ENCODE results near the gene AP4S1.
A peak's percentile ranks its signal among the peaks of the same experiment; 100 is the strongest.
"Not testable (repeated sequence)": the region's sequence is repeated elsewhere in the genome, so short reads cannot be mapped to it uniquely, and the experiment has no call there.

Gene AP4S1

DNA sequence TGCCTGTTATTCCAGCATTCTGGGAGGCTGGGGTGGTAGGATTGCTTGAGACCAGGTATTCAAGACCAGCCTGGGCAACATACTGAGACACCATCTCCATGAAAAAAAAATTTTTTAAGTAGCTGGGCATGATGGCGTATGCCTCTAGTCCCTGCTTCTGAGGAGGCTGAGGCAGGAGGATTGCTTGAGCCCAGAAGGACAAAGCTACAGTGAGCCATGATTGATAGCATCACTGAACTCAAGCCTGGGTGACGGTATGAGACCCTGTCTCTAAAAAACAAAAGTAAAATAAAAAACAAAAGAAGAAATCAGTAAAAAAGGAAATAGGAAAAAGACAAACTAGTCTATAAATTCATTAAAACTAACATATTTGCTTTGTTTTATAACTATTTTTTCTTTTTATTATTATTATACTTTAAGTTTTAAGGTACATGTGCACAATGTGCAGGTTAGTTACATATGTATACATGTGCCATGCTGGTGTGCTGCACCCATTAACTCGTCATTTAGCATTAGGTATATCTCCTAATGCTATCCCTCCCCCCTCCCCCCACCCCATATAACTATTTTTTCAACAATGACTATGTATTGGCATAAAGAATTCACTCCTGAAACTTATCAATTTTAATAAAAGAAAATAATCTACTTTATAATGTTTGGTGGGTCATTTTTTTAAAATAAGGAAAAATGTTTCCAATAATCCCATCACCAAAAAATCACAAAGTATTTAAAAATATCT lies 15.4 kb upstream of the AP4S1 start:
- no peak for DNase-seq

DNA sequence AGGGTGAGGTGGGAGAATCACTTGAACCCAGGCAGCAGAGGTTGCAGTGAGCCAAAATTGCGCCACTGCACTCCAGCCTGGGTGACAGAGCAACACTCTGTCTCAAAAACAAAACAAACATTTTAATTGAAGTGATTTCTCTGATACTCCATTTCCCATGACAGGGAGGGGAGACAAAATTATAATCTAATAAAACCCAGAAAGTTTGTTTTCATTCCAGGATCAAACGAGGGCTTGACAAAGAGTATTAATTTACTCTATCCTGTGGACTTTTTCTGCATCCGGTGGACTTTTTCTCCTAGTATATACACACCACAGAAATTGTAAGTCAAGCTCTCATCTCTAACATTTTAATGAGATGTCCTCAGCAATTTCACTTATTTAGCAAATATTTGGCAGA lies 14.5 kb upstream of the AP4S1 start:
- no peak for DNase-seq

DNA sequence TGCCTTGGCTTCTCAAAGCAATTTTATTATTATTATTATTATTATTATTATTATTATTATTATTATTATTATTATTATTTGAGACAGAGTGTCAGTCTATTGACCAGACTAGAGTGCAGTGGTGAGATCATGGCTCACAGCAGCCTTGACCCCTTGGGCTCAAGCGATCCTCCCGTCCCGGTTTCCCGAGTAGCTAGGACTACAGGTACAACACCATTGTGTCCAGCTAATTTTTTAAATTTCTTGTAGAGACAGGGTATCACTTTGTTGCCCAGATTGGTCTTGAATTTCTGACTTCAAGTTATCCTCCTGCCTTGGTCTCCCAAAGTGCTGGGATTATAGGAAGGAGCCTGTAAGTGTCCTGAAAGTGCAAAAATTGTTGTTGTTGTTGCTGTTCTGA lies 11.6 kb upstream of the AP4S1 start:
- no peak for DNase-seq

DNA sequence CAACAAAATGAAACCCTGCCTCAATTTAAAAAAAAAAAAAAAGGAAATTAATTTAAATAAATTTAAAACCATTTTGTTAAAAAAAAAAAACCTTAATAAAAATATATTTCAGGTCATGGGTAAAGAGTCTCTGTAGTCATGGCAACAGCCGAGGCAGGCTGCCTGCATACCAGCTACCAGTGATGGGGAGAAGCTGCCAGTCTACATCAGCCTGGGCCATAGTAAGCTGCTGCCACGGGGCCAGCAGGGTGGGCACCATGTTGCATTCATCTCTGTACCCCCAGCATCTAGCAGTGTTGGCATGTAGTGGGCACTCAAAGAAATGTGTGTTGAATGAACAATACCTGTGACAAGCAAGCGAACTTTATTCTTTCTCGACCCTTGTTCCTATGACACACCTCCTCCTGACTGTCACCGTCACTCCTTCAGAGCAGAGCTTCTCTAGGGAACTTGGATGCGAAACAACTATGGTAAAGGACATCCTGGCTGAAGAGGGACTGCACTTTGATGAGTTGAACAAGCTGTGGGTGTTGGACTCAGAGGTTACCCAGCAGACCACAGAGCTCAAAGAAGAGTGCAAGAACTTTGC lies 7.3 kb upstream of the AP4S1 start:
- no peak for DNase-seq

DNA sequence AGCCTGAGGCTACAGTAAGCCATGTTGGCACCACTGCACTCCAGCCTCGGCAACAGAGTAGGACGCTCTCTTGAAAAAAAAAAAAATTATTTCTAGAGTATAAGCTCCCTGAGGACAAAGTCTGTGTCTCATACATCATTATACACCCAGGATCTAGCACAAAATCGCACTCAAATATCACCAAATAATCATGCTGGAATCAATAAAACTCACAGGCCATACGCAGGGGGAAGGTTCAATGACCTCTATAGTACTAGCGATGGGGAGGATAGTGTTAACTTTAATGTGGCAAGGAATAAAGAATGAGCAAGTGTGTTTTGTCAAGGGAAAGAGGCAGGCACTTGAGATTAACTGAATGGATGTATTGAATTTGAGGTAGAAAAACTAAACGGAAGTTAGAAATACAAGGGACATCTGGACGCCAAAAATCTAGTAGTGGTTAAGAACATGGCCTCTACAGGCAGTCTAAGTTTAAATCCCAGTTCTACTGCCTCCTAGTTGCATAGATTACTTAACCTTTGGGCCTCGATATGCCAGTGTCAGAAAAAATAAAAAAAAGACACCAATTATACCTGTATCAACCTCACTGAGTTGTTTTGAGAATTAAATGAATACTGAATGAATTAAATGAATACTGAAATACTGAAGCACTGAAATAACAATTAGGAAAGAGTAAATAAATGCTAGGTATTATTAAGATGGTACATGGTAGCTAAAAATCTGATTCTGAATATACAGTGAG lies 4.4 kb upstream of the AP4S1 start:
- DNase-seq: no peak

DNA sequence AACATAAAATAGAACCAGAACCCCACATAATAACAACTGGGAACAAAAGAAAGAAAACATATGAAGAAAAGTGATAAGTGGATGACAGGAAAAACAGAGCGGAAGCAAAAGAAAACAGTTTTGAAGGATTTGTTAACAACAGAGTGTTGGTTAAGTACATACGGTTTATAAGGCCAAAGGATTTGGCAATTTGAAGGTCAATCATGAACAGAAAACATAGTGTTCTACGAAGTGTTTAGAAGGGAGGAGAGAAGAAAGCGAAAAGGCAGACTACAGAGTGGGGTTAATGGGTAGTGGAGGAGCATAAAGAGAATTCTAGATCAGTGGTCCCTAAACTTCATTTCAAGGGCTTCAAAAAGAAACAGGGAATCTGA lies 3.9 kb upstream of the AP4S1 start:
- no peak for DNase-seq

DNA sequence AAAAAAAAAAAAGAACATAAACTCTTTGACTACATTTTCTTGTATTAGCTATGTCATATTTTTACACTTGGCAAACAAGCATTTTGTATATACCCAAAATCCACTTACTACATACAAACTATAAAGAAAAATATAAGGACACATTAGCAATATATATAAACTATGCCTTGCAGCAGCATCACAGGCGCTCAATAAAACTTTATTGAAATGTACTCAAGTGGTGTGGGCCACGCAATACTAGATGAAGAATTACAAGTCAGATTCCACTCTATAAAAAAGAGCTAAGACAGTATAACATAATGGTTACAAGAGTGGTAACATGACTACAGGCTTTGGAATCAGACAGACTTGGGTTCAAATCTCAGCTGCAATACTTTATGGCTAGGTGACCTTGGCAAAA lies 3.1 kb upstream of the AP4S1 start:
- no peak for DNase-seq

DNA sequence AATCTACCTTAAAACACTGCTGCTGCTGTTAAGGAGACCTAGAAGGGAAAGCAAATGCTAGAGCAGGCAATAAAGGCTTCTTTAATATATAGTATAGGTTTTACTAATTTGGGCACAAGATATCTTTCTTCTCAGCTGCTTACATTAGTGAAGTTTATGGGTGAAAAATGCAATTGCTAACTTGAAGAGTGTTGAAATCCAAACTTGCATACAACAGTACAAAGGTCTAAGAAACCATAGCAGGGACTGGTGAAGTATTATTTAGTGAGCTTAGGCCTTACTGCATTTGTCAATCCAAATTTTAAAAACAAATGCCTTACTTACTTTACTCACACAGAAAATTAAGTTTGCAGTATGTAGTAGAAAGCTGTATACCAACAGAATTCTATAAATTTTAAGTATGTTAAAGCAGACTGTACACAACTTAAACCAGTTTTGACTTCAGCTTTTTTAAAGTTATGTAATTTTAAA lies 1.4 kb upstream of the AP4S1 start:
- DNase-seq: no peak

DNA sequence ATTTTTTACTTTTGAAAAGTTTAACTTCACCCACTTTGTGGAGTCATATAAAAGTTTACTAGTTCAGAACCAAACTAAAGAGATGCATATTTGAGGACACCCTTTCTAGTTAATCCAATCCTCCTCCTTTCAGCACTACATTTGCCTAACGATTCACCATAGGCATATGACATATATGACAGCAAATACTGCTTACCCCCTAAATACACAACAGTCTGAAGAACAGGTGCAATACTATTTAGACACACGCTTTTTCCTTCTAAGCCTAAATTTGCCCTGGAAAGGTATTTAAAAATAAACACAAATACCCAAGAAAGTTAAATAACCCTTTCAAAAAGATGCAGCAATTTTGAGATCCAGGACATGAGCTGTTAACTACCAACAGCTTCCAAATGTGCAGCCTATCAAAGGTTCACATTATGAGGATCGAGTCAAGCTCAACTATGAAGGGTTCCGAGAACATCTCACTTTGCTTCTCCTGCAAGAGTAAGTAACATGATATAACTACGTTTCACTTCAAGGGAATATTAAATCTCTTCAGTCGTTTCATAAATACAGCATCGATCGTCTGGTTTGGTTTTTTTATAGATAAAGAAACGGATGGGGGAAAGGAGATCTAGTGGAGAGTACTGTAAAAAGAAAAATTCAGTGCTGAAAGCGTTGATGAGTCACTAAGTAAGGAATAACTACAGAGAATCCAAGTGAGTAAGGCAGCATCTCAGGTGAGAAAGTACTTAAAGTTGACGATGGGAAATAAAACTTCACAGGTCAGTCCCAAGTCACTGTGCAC lies 677 bp upstream of the AP4S1 start:
- DNase-seq: no peak

DNA sequence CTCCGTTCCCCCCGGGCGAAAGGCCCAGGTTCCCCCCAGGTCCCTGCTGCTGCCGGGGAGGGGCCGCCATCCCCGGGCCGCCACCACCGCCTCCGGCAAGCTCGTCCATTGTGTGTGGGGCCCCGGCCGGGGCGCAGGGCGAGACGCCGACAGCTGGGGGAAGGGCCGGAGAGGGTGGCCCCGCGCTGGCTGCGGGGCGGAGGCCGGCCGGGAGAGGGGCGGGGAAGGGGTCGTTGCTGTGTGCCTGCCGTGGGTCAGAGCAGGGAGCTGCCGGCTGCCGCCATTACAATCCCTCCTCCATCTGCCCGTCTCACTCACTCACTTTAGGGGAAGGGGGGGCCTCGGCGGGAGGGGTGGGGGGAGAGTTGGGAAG lies 614 bp downstream of the AP4S1 start, which contains the start of gene STRN3:
STRN3 (minus strand) TSS at position 303 of the 373 bp plus-strand sequence; CDS start at position 109, 194 bp downstream.
- no peak for DNase-seq

DNA sequence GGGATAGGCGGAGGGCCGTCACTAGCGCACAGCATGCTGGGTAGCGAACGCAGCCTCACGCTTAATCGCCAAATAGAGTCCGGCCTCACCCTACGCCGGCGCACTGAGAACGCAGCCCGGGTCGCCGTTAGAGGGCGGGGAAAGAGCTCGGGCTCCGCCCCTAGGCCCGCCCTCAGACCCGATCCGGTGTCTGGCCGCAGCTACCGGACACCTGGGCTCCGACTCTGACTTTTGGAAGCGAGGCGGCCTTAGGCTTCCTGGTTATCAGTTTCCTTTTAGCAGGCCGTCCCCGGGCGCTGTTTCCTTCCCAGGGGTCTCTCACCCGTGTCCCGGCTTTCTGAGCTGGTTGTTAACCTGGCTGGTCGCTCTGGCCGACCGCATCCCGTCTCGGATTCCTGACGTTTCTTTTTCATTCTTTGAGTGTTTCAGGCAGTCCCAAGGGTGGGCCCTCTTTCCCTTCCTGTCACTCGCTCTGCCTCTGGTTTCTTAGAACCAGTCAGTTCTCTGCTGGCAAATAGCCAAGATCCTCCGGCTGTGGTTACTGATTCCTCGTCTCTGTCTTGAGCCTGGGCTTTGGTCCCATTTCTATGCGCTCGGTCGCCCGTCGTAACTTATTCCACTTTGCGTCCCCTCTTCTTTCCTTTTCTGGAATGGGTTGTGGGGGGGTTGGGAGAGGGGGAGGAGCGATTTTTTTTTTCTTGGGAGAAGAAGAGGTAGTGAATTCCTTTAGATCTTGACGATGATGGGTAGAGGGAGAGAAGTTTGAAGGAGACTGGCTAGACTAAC lies 1.2 kb downstream of the AP4S1 start:
- peak; percentile 97 for DNase-seq

DNA sequence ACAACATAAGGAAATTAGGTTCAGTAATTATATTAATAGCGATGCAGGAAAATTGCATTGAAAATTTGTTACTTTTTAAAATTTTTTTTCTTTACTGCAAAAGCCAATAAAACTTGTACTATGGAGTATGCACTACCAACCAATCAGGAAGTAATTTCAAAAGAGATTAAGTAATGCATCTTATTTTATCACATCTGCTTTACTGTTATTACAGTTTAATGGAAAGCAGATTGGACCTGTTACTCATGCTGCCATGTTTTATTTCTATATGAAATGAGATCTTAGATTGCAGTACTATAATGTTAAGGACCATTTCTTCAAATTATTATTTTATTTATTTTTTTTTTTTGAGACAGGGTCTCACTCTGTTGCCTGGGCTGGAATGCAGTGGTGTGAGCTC lies 2.4 kb downstream of the AP4S1 start:
- no peak for DNase-seq

DNA sequence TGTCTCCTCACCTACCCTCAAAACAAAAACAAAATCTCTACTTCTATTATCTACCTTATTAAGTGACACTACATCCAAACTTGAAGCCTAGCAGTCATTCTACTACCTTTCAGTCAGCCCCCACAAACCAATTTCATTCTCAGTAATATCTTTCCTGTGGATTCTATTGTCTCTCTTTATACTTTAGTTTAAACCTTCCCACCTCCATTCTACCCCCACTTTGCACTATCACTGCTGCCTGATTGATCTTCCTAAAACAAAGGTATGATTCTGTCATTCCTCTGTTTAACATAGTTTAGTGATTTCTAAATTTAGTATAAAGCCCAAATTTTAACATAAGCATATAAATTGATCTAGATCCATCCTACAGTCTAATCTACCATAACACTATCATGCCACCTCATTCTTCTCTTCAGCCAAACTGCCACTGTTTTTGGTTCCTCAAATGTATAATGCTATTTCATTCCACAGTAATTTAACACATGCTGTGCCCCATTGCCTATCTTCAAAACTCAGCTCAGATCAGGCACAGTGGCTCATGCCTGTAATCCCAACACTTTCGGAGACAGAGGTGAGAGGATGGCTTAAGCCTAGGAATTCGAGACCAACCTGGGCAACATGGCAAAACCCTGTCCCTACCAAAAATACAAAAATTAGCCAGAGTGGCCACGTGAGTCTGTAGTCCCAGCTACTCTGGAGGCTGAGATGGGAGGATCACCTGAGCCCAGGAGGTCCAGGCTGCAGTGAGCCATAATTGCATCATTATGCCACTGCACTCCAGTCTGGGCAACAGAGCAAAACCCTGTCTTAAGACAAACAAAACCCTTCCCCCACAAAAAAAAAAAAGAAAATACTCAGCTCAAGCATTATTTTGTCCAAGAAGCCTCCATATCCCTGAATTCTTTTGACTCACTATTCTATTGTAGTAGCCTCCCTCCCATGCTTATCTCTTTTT lies 3.8 kb downstream of the AP4S1 start:
- DNase-seq: no peak

DNA sequence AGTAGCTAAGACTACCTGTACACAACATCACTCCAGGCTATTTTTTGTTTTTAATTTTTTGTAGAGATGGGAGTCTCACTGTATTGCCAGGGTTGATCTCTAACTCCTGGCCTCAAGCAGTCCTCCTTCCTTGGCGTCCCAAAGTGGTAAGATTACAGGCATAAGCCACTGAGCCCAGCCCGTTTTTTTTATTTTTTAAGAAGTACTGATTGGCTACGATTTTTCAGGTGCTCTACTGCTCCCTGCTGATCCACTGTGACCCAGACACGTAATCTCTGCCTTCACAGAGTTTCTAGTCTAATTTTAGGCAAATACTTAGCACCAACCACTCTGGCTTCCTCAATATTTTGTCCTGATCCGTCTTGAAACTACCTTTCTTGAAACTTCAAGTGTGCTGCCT lies 5.0 kb downstream of the AP4S1 start:
- no peak for DNase-seq

DNA sequence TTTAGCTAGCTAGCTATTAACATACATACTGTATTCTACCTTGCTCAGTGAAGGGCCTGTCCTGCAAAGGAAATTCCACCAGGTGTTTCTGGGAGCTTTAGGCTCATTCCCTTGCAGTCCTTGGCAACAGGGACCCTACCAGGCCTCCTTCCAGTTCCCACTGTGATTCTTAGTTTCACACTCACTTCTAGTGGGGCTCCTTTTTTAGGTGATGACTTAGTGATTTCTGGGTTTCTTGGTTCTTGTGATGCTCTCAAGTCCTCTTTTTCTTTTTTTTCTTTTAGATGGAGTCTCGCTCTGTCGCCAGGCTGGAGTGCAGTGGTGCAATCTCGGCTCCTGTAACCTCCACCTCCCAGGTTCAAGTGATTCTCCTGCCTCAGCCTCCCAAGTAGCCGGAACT lies 11.1 kb downstream of the AP4S1 start:
- DNase-seq: no peak

DNA sequence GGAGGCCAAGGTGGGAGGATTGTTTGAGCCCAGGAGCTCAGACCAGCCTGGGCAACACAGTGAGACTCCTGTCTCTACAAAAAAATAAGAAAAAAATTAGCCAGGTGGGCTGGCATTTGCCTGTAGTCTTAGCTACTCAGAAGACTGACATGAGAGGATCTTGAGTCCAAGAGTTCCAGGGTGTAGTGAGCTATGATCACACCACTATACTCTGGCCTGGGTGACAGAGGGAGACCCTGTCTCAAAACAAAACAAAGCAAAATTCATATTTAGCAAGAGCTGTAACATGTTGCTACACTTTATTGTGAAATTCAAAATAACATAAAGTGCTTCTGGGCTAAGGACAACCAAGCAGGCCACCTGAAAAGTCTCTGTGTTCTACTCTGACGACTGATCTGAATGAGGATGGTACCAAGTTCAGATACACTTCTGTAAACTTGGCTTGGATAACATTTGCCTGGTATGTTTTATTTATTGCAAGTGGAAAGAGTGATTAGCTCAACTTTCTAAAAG lies 12.3 kb downstream of the AP4S1 start:
- no peak for DNase-seq

DNA sequence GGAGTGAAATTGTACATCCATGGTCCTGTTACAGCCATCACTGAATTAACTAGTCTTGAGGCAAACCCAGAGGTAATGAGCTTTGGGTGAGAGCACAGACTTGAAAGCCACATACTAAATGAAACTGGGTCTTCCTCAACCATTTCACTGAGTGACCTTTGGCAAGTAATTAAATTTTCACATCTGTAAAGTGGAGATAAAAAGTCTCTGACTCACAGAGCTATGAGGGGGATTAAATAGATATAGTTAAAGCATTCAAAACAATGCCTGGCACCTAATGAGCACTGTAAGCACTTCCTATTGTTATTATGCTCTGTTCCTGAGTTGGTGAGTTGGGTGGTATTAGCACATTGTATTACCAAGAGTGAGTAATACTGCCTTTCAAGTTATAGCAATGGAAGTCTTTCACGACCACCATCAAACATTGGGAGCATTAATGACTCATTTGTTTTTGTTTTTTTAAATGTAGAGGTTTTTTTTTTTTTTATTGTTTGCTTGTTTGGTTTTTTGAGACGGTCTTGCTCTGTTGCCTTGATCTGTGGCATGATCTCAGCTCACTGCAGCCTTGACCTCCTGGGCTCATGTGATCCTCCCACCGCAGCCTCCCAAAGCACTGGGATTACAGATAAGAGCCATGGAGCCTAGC lies 13.2 kb downstream of the AP4S1 start:
- no peak for DNase-seq

DNA sequence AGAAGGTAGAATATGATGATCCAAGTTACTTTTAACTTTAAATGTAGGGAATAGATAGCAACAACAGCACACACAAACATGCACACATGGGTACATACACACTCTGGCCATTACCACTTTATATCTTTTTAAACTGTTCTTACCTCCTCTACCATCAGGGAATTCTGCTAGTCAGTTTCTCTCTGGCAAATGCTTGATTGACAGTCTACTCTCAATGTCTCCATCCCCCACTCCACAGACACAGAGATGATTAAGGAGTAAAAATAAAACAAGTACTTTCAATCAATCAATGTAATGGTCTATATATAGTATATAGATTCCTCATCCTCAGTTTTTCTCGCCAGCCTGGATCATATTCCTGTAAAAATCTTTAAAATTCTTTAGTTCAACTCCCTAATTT lies 16.9 kb downstream of the AP4S1 start:
- no peak for DNase-seq

DNA sequence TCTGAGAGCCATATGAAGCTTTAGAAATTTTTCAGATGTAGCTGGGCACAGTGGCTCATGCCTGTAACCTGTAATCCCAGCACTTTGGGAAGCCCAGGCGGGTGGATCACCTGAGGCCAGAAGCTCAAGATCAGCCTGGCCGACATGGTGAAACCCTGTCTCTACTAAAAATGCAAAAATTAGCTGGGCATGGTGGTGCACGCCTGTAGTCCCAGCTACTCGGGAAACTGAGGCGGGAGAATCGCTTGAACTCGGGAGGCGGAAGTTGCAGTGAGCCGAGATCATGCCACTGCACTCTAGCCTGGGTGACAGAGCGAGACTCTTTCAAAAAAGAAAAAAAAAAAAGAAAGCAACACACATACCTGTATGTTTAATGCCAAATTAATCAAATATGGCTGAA lies 17.4 kb downstream of the AP4S1 start:
- not testable (repeated sequence) for DNase-seq

DNA sequence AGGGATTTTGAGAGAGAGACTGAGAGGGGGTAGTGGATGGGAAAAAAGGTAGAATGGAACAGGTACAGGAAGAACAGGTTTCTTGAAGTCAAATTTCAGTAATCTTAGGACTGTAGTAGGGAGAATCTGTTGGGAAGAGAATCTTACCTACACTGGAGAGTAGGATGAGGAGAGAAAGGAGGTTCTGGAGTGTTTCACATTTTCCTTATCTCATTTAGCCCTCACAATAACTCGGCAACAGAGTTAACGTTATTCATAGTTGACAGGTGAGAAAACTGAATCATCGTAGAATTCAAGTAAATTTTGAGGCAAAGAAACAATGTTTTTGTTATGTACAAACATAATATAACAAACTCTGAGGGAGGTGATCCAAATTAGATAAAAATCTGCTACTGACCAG lies 17.9 kb downstream of the AP4S1 start:
- DNase-seq: no peak
